Measurements from ENCODE around the gene DOCK1.

The DOCK1 gene

DNA sequence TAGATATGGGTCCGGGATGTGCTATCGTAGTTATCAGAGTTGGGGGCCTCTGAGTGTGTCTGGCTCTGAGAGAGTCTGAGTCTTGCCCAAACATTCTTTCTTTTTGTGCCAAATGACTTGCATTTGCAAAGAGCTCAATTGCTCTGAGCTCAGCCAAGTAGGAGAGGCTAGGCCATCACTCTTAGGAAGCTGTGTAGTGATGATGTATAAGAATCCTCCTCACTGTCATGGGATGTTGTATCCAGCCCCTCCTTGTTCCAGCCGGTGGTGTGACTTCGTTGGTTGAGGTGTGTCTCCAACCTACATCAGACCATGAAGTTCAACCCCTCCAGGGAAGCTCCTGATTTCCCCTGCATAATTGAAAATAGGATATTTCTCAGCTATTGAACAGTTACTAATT lies 546.4 kb downstream of the DOCK1 start:
- TF ChIP-seq CTCF (IDR thresholded peaks at IDR 0.05; ENCODE audit: low read depth, low read length): no peak
- H3K36me3 ChIP-seq: peaks cover 4% of the 10 kb centered on the region; the same call in 1 of the 2 replicates
- H3K4me3 ChIP-seq (ENCODE audit: low read depth, low read length): no peak overlapping the region
- no peak overlapping the region; the same call in 1 of the 2 replicates for H3K27ac ChIP-seq
- H3K27me3 ChIP-seq (ENCODE audit: insufficient read depth, low read depth, severe bottlenecking): no peaks in the 10 kb centered on the region
- DNase-seq: no peak
- H3K9me3 ChIP-seq (ENCODE audit: severe bottlenecking): no peaks in the 10 kb centered on the region

GRCh38 chr10:127452568-127452967 lies 547.3 kb downstream of the DOCK1 start:
- no peaks in the 10 kb centered on the region for H3K9me3 ChIP-seq (ENCODE audit: severe bottlenecking)
- peaks cover 1% of the 10 kb centered on the region; the same call in 1 of the 2 replicates for H3K36me3 ChIP-seq
- no peak overlapping the region for H3K4me3 ChIP-seq (ENCODE audit: low read depth, low read length)
- DNase-seq: peak; percentile 77
- H3K27me3 ChIP-seq (ENCODE audit: insufficient read depth, low read depth, severe bottlenecking): no peaks in the 10 kb centered on the region
- no peak for TF ChIP-seq CTCF (IDR thresholded peaks at IDR 0.05; ENCODE audit: low read depth, low read length)
- peak overlapping the region; percentile 59 for H3K27ac ChIP-seq

- Histone ChIP-seq H3K36me3 (no peaks in the 10 kb centered on the region), H3K27ac (no peak overlapping the region), H3K4me3 (ENCODE audit: low read depth, low read length) (no peak overlapping the region), H3K27me3 (ENCODE audit: insufficient read depth, low read depth, severe bottlenecking) (no peaks in the 10 kb centered on the region), H3K9me3 (ENCODE audit: severe bottlenecking) (no peaks in the 10 kb centered on the region)
- DNase-seq: peak; percentile 58
- no peak for TF ChIP-seq CTCF (IDR thresholded peaks at IDR 0.05; ENCODE audit: low read depth, low read length)
Observed at GRCh38 chr10:127453706-127454105, 548.5 kb downstream of the DOCK1 start.

DNA sequence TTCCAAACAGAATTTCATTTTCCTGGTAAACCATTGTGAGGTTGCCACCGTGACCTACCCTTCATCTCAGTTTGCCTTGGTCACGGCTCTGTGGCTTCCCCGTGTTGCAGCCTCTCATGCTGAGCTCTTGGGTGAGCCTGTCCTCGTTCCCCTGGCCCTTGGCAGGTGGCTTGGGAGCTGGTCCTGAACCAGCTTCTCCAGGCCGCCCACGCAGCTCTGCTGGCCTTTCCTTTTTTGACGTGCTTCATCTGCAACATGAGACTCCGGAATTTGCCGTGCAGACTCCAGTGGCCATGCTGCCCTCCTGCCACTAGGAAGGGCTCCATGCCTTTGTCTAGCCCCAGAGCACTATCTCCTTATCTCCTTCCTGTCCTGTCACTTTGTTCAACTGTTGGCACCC lies 550.9 kb downstream of the DOCK1 start:
- Histone ChIP-seq H3K27me3 (ENCODE audit: insufficient read depth, low read depth, severe bottlenecking) (no peaks in the 10 kb centered on the region), H3K9me3 (ENCODE audit: severe bottlenecking) (peaks cover 4% of the 10 kb centered on the region), H3K36me3 (no peaks in the 10 kb centered on the region), H3K4me3 (ENCODE audit: low read depth, low read length) (no peak overlapping the region), H3K27ac (no peak overlapping the region)
- DNase-seq: no peak
- TF ChIP-seq CTCF (IDR thresholded peaks at IDR 0.05; ENCODE audit: low read depth, low read length): no peak

DNA sequence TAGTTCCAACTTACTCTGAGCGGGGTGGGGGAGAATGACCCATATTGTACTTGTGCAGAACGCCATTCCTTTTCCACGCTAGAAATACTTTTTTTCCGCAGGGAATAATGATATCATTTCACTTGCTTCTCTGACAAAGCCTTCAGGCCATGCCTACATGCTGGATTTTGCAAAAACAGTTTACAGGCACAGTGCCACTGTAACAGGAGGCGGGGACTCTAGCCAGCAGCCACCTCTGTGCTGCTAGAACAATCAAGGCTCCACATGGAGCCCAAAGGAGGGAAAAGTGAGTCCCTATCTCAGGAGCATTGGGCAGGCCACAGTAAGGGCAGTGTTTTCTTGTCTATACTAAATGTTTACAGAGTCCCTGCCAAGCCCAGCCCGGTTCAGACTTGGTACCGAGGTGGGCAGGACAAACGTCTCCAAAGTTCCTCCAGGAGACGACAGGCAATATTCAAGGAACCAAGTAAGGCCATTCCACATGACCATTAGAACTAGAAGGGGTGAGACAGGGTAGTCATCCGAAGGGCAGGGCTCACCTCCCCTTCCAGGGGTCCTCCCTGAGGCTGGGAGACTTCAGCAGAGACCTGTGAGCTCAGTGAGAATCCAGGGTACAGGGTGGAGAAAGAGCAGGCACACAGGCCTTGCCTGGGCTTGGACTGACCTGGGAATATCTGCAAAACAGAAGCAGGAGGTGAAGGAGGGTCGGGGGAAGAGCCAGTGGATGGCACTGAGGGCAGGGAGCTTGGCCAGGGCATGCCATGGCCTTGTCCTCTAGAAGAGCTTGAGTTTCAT lies 553.0 kb downstream of the DOCK1 start:
- no peak for DNase-seq
- no peak for TF ChIP-seq CTCF (IDR thresholded peaks at IDR 0.05; ENCODE audit: low read depth, low read length)
- H3K9me3 ChIP-seq (ENCODE audit: severe bottlenecking): peaks cover 4% of the 10 kb centered on the region
- H3K36me3 ChIP-seq: no peaks in the 10 kb centered on the region
- no peak overlapping the region for H3K27ac ChIP-seq
- H3K4me3 ChIP-seq (ENCODE audit: low read depth, low read length): no peak overlapping the region
- no peaks in the 10 kb centered on the region for H3K27me3 ChIP-seq (ENCODE audit: insufficient read depth, low read depth, severe bottlenecking)

DNA sequence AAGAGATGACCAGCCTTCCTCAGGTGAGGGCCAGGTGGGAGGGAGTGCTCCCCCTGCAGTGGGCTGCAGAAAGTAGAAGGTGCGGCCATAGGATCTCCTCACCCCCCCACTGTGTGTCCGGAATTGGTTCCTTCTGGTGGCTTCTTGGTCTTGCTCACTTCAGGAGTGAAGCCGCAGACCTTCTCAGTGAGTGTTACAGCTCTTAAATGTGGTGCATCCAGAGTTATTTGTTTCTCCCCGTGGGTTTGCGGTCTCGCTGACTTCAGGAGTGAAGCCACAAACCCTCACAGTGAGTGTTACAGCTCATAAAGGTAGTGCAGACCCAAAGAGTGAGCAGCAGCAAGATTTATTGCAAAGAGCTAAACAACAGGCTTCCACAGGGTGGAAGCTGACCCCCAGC lies 553.6 kb downstream of the DOCK1 start:
- no peaks in the 10 kb centered on the region for H3K27me3 ChIP-seq (ENCODE audit: insufficient read depth, low read depth, severe bottlenecking)
- H3K4me3 ChIP-seq (ENCODE audit: low read depth, low read length): no peak overlapping the region
- H3K36me3 ChIP-seq: no peaks in the 10 kb centered on the region
- TF ChIP-seq CTCF (IDR thresholded peaks at IDR 0.05; ENCODE audit: low read depth, low read length): no peak
- peaks cover 4% of the 10 kb centered on the region for H3K9me3 ChIP-seq (ENCODE audit: severe bottlenecking)
- H3K27ac ChIP-seq: no peak overlapping the region
- no peak for DNase-seq

Data from WERI-Rb-1 (cell line).